ENCODE results near the gene PBXIP1.

Gene PBXIP1

DNA sequence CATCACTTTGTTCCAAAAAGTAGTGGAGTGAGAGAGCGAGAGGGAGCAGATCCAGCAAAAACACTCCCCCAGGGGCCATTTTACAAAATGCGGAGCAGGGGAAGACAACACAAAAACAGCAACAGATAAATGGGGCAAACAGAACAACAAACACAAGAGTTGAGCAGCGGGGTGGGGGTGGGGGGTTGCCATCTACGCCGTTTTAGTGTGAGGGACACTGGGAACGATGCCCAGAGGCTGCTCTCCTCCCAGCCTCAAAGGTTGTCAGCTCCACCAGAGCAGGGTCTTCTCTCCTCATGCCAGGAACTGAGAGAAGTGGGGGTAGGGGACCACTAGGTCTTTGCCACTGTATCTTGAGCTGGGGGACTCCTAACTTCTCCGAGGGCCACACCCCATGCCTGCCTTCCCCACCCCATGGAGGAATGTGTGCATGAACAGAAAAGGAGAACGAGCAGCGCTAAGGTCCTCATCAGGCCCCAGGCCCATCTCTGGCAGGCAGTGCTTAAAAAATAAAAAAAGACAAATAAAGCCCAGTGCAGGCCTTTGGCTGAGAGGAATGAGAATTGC is 1.3 kb upstream of the PBXIP1 start:
- Mint-ChIP-seq H3K9me3 (no peaks in the 10 kb centered on the region), H3K4me1 (peaks cover 73% of the 10 kb centered on the region), H3K4me3 (peak overlapping the region; percentile 87 to 91 (median 90)), H3K27ac (peak overlapping the region; percentile 95 to 98 (median 98)), H3K36me3 (ENCODE audit: low read depth) (peaks cover 9% of the 10 kb centered on the region), H3K27me3 (ENCODE audit: low read depth) (no peaks in the 10 kb centered on the region)
- TF ChIP-seq, protein P1, sequence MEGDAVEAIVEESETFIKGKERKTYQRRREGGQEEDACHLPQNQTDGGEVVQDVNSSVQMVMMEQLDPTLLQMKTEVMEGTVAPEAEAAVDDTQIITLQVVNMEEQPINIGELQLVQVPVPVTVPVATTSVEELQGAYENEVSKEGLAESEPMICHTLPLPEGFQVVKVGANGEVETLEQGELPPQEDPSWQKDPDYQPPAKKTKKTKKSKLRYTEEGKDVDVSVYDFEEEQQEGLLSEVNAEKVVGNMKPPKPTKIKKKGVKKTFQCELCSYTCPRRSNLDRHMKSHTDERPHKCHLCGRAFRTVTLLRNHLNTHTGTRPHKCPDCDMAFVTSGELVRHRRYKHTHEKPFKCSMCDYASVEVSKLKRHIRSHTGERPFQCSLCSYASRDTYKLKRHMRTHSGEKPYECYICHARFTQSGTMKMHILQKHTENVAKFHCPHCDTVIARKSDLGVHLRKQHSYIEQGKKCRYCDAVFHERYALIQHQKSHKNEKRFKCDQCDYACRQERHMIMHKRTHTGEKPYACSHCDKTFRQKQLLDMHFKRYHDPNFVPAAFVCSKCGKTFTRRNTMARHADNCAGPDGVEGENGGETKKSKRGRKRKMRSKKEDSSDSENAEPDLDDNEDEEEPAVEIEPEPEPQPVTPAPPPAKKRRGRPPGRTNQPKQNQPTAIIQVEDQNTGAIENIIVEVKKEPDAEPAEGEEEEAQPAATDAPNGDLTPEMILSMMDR (IDR thresholded peaks at IDR 0.05; ENCODE audit: unreplicated experiment in 3 of 3), result no peak

DNA sequence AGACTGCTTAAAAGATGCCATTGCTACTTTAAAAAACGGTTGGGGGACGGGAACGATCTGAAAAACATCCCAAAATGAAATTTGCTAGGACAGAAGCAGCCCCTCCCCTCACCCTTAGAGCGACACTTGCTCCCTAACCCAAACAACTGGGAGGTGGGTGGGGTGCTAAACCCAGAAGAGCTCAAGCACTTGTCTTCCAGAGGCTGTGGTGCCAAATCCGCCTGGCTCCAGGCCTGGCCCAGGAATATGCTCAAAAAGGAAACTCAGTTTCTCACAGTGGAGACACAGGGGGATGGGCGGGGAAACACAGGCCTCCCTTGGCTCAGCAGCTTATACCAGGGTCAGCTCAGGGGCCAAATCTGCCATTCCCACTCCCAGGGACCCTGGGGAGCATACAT is 644 bp upstream of the PBXIP1 start:
- no peaks in the 10 kb centered on the region for H3K9me3 Mint-ChIP-seq
- no peaks in the 10 kb centered on the region for H3K27me3 Mint-ChIP-seq (ENCODE audit: low read depth)
- H3K36me3 Mint-ChIP-seq (ENCODE audit: low read depth), result peaks cover 8% of the 10 kb centered on the region
- H3K4me1 Mint-ChIP-seq, result peaks cover 76% of the 10 kb centered on the region
- peak overlapping the region; percentile 87 to 91 (median 90) for H3K4me3 Mint-ChIP-seq
- TF ChIP-seq, protein P1 (IDR thresholded peaks at IDR 0.05; ENCODE audit: unreplicated experiment in 3 of 3), result no peak
- peak overlapping the region; percentile 95 to 98 (median 98) for H3K27ac Mint-ChIP-seq

DNA sequence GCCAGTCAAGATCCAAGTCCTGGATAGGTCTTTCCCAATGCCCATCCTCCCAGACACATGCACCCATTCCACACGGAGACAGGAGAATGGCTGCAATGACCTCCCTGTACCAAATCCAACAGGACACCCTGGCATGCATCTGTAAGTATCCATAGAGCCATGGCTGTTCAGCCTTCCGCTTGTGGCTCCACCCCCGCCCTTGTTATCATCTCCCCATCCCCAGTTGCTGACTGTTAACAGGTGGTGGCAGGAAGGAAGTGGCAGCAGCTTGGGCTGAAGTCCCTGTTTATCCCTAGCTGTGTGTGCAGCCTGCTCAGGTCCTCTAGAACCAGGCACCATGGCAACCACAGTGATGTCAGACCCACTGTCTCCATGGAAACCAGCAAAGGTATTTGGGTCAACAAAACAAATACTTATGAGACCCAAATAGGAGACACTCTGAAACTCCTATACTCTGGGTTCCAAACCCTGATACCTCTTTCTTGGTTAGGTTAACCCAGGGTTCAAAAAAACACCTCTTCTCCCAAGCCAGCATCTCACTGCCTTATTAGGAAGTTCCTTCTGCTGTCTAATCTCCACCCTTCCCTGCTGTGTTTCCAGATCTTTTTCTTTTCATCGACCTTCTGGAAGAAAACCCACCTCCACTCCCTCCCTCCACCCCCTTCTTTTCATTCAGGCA is 721 bp downstream of the PBXIP1 start:
- Mint-ChIP-seq H3K36me3 (ENCODE audit: low read depth) (peaks cover 14% of the 10 kb centered on the region), H3K27ac (peak overlapping the region; percentile 95 to 98 (median 98)), H3K4me3 (peak overlapping the region; percentile 87 to 91 (median 90)), H3K27me3 (ENCODE audit: low read depth) (no peaks in the 10 kb centered on the region), H3K9me3 (no peaks in the 10 kb centered on the region), H3K4me1 (peaks cover 66% of the 10 kb centered on the region)
- TF ChIP-seq, protein P1 (IDR thresholded peaks at IDR 0.05; ENCODE audit: unreplicated experiment in 3 of 3), result no peak

DNA sequence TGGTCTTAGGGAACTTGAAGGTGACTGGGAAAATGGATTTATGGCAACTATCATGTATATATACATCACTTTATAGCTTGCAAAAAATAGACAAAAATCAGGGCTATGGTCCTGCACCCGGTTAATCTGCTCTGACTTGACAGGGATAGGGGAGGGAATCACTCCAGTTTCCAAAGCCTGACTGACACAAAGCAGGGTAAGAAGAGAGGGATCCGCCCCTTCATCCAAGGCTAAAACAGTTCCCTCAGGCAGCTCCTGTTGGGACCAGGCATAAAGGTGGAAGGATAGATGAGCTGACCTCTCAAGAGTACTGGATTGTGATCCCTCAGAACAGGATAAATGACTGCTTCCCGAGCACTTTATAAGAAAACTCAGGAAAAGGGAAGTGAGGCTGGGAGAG is 1.4 kb downstream of the PBXIP1 start:
- peaks cover 66% of the 10 kb centered on the region for H3K4me1 Mint-ChIP-seq
- no peaks in the 10 kb centered on the region for H3K9me3 Mint-ChIP-seq
- H3K27me3 Mint-ChIP-seq (ENCODE audit: low read depth), result no peaks in the 10 kb centered on the region
- peak overlapping the region; percentile 87 to 91 (median 90) for H3K4me3 Mint-ChIP-seq
- H3K36me3 Mint-ChIP-seq (ENCODE audit: low read depth), result peaks cover 14% of the 10 kb centered on the region
- TF ChIP-seq, protein P1 (IDR thresholded peaks at IDR 0.05; ENCODE audit: unreplicated experiment in 3 of 3), result no peak
- H3K27ac Mint-ChIP-seq, result peak overlapping the region; percentile 95 to 98 (median 98)

DNA sequence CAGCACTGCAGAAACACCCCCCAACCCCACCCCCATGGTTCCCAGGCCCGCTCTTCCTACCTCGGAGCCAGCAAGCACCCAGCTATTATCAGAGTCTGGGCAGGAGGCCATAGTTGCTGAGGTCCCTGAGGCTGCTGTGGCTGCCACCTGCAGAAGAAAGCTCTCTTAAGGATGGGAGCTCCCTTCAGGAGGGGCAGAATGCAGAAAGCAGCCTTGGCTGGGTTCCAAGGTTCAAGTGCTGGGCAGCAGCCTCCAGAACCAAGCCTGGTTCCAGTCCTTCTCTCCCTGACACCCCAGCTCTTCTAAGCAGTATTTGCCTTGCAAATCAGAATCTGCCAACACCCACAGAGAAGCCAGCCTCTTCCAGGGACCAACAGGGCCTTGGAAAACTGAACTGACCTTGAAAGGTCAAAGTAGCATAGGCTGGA is 2.3 kb downstream of the PBXIP1 start:
- Mint-ChIP-seq H3K36me3 (ENCODE audit: low read depth) (peaks cover 17% of the 10 kb centered on the region), H3K4me3 (peak overlapping the region in 2 of 3 experiments; percentile 90 to 91), H3K9me3 (no peaks in the 10 kb centered on the region), H3K27ac (peak overlapping the region in 1 of 3 experiments; percentile 98), H3K27me3 (ENCODE audit: low read depth) (no peaks in the 10 kb centered on the region), H3K4me1 (peaks cover 66% of the 10 kb centered on the region)
- TF ChIP-seq, protein P1 (IDR thresholded peaks at IDR 0.05; ENCODE audit: unreplicated experiment in 3 of 3), result no peak
